Hepatocyte (in vitro differentiated cells): ENCODE measurements around the gene CWC27.

Source experiments
- CTCF ChIP-seq: fragments of 200-600 bp; sonication (generic); IDR thresholded peaks from 2 replicates; pipeline ENCODE4 v1.5.1; 2016; ENCODE audit warnings: antibody characterized with exemption, mild to moderate bottlenecking; ENCODE audit not compliant: poor library complexity
- EZH2 ChIP-seq: fragments of 200-600 bp; sonication (generic); IDR thresholded peaks from 2 replicates; pipeline ENCODE4 v1.6.1; 2016; ENCODE audit warnings: antibody characterized with exemption, mild to moderate bottlenecking, borderline replicate concordance

- TF ChIP-seq EZH2 (no peak), CTCF (no peak)
Measured at GRCh38 chr5:64869419-64869818, 100.7 kb downstream of the CWC27 start.
